GM23338 (cell line): ENCODE measurements around the gene NFILZ. TPM values are rescaled to one million over a fixed set of nuclear protein-coding genes. Genes with fewer than 3 reads are reported as not detected.

Source experiments
- ATAC-seq: fragments of 200-7000 bp; cut with Tn5 transposase; 3 replicates; pipeline ENCODE4 v1.9.1; 2020
- DNase-seq: peaks from one replicate; pipeline ENCODE4 v3.0.0-alpha.2; 2015; ENCODE audit warnings: low spot score
- H2AFZ ChIP-seq: fragments of 200-600 bp; sonication (generic); 2 replicates; pipeline ENCODE4 v1.8.0; 2016; ENCODE audit warnings: antibody characterized with exemption, mild to moderate bottlenecking, moderate library complexity
- H3F3A ChIP-seq: fragments of 200-600 bp; sonication (generic); replicated peaks from 2 replicates; pipeline ENCODE4 v1.8.0; 2017; ENCODE audit warnings: antibody characterized with exemption, mixed run types, low read depth
- H3K27ac ChIP-seq: fragments of 200-600 bp; sonication (generic); 2 replicates; pipeline ENCODE4 v1.6.1; 2016; ENCODE audit warnings: low read depth
- H3K27me3 ChIP-seq: fragments of 200-600 bp; sonication (generic); 2 replicates; pipeline ENCODE4 v1.8.0; 2016; ENCODE audit warnings: mild to moderate bottlenecking, mixed run types, moderate library complexity; ENCODE audit not compliant: insufficient read depth
- H3K36me3 ChIP-seq: fragments of 200-600 bp; sonication (generic); 2 replicates; pipeline ENCODE4 v1.8.0; 2016; ENCODE audit warnings: mild to moderate bottlenecking; ENCODE audit not compliant: insufficient read depth
- H3K4me1 ChIP-seq: fragments of 200-600 bp; sonication (generic); 2 replicates; pipeline ENCODE4 v1.8.0; 2016; ENCODE audit warnings: mild to moderate bottlenecking, moderate library complexity; ENCODE audit not compliant: insufficient read depth
- H3K4me2 ChIP-seq: fragments of 200-600 bp; sonication (generic); 2 replicates; pipeline ENCODE4 v1.7.1; 2017; ENCODE audit warnings: mixed run types
- H3K4me3 ChIP-seq: fragments of 200-600 bp; sonication (generic); 2 replicates; pipeline ENCODE4 v1.6.1; 2016; ENCODE audit warnings: mixed run types
- H3K79me2 ChIP-seq: fragments of 200-600 bp; sonication (generic); replicated peaks from 2 replicates; pipeline ENCODE4 v1.8.0; 2017; ENCODE audit warnings: mild to moderate bottlenecking; ENCODE audit not compliant: insufficient read depth
- H3K9me2 ChIP-seq: fragments of 200-600 bp; sonication (generic); 2 replicates; pipeline ENCODE4 v1.8.0; 2017; ENCODE audit not compliant: insufficient read depth
- H4K20me1 ChIP-seq: fragments of 200-600 bp; sonication (generic); replicated peaks from 2 replicates; pipeline ENCODE4 v1.8.0; 2017; ENCODE audit warnings: mild to moderate bottlenecking; ENCODE audit not compliant: insufficient read depth
- H3K27ac Mint-ChIP-seq: 2 replicates; pipeline ENCODE4 v1.8.0; 2020; ENCODE audit warnings: inconsistent platforms, mild to moderate bottlenecking, moderate library complexity, mixed read lengths
- H3K27me3 Mint-ChIP-seq: 3 replicates; pipeline ENCODE4 v1.8.0; 2022; ENCODE audit warnings: low read depth, mild to moderate bottlenecking, moderate library complexity, mixed read lengths, inconsistent platforms; ENCODE audit not compliant: insufficient read depth, poor library complexity
- H3K36me3 Mint-ChIP-seq: 3 replicates; pipeline ENCODE4 v1.8.0; 2021; ENCODE audit warnings: low read depth, mild to moderate bottlenecking, inconsistent platforms, moderate library complexity, mixed read lengths
- H3K4me1 Mint-ChIP-seq: 3 replicates; pipeline ENCODE4 v1.8.0; 2020; ENCODE audit warnings: mild to moderate bottlenecking, inconsistent platforms, mixed read lengths
- H3K4me3 Mint-ChIP-seq: 3 replicates; pipeline ENCODE4 v1.8.0; 2021; ENCODE audit warnings: moderate library complexity, mild to moderate bottlenecking, inconsistent platforms, mixed read lengths
- H3K9me3 Mint-ChIP-seq: 3 replicates; pipeline ENCODE4 v1.8.0; 2020; ENCODE audit warnings: moderate library complexity, mild to moderate bottlenecking, inconsistent platforms, mixed read lengths
- CREB1 ChIP-seq: fragments of 250-450 bp; sonication (Bioruptor Pico); IDR thresholded peaks from 2 replicates; pipeline ENCODE4 v1.5.0; 2020; ENCODE audit warnings: low read depth, mild to moderate bottlenecking, moderate library complexity
- EZH2phosphoT487 ChIP-seq: fragments of 200-600 bp; sonication (generic); IDR thresholded peaks from one replicate; pipeline ENCODE4 v1.8.1; 2018; ENCODE audit warnings: antibody characterized with exemption; ENCODE audit not compliant: unreplicated experiment
- JUNB ChIP-seq: IDR thresholded peaks from one replicate; pipeline ENCODE4 v1.6.1; 2016; ENCODE audit warnings: antibody characterized with exemption; ENCODE audit not compliant: unreplicated experiment
- NANOG ChIP-seq: IDR thresholded peaks from 2 replicates; pipeline ENCODE4 v1.6.1; 2016; ENCODE audit warnings: antibody characterized with exemption, borderline replicate concordance
- POLR2AphosphoS5 ChIP-seq: IDR thresholded peaks from 2 replicates; pipeline ENCODE4 v1.6.1; 2016; ENCODE audit warnings: antibody characterized with exemption, low read depth
- STAT1 ChIP-seq: IDR thresholded peaks from one replicate; pipeline ENCODE4 v1.6.1; 2016; ENCODE audit warnings: antibody characterized with exemption; ENCODE audit not compliant: unreplicated experiment
- ZNF114 ChIP-seq: fragments of 250-450 bp; sonication (Bioruptor Pico); IDR thresholded peaks from 2 replicates; pipeline ENCODE4 v1.5.0; 2020; ENCODE audit warnings: mild to moderate bottlenecking, moderate library complexity
- ZNF331 ChIP-seq: fragments of 250-450 bp; sonication (Bioruptor Pico); IDR thresholded peaks from 2 replicates; pipeline ENCODE4 v1.5.0; 2020; ENCODE audit warnings: low read depth, mild to moderate bottlenecking, moderate library complexity
- polyA plus RNA-seq: library from polyadenylated mRNA; unstranded; fragments of >200 nt; fragmentation: Nextera tagmentation; extraction: Ambion mirVana; gene quantifications from 2 replicates; pipeline ENCODE4 v1.2.1, GENCODE V29; 2016
- total RNA-seq: library from RNA; depleted of rRNA; stranded (reverse); fragments of >200 nt; shearing (Covaris generic); gene quantifications from 2 replicates; pipeline ENCODE4 v1.2.3, GENCODE V29; 2014
- TF ChIP-seq, protein P1 (sequence below): IDR thresholded peaks from 2 replicates; pipeline ENCODE4 v1.6.1; 2016; ENCODE audit warnings: antibody characterized with exemption
- TF ChIP-seq, protein P2 (sequence below): fragments of 250-450 bp; sonication (Bioruptor Pico); IDR thresholded peaks from 2 replicates; pipeline ENCODE4 v1.5.0; 2020; ENCODE audit warnings: mild to moderate bottlenecking, moderate library complexity

NFILZ gene
- total and polyA plus RNA-seq, 2 experiments from 2014 or later, result not detected

- H3K36me3 Mint-ChIP-seq, result no peaks in the 10 kb centered on the region
- H3K27ac ChIP-seq, result no peak overlapping the region
- no peaks in the 10 kb centered on the region for H3K27me3 ChIP-seq
- H3K36me3 ChIP-seq, result no peaks in the 10 kb centered on the region
- H3K4me2 ChIP-seq, result no peak overlapping the region
- H2AFZ ChIP-seq, result no peak overlapping the region
- H3K4me3 Mint-ChIP-seq, result no peak overlapping the region
- H3K4me1 ChIP-seq, result peaks cover 11% of the 10 kb centered on the region; the same call in 1 of the 2 replicates
- H3K9me2 ChIP-seq, result no peaks in the 10 kb centered on the region
- peaks cover 38% of the 10 kb centered on the region for H3K9me3 Mint-ChIP-seq
- peaks cover 11% of the 10 kb centered on the region for H3K27me3 Mint-ChIP-seq
- DNase-seq (no peak), ATAC-seq (no peak)
- H3F3A ChIP-seq, result no peaks in the 10 kb centered on the region
- H3K4me1 Mint-ChIP-seq, result peaks cover 4% of the 10 kb centered on the region; the same call in 2 of the 3 replicates
- H3K79me2 ChIP-seq, result no peaks in the 10 kb centered on the region
- no peak for TF ChIP-seq ZNF114 (CRISPR knock-in tag)
- TF ChIP-seq JUNB, result no peak
- TF ChIP-seq CREB1, result no peak
- no peak for TF ChIP-seq EZH2phosphoT487
- TF ChIP-seq ZNF331, result no peak
- no peak for TF ChIP-seq STAT1
- TF ChIP-seq POLR2AphosphoS5, result no peak
- TF ChIP-seq, protein P1, sequence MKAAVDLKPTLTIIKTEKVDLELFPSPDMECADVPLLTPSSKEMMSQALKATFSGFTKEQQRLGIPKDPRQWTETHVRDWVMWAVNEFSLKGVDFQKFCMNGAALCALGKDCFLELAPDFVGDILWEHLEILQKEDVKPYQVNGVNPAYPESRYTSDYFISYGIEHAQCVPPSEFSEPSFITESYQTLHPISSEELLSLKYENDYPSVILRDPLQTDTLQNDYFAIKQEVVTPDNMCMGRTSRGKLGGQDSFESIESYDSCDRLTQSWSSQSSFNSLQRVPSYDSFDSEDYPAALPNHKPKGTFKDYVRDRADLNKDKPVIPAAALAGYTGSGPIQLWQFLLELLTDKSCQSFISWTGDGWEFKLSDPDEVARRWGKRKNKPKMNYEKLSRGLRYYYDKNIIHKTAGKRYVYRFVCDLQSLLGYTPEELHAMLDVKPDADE, result no peak
- TF ChIP-seq NANOG, result no peak
- TF ChIP-seq, protein P2, sequence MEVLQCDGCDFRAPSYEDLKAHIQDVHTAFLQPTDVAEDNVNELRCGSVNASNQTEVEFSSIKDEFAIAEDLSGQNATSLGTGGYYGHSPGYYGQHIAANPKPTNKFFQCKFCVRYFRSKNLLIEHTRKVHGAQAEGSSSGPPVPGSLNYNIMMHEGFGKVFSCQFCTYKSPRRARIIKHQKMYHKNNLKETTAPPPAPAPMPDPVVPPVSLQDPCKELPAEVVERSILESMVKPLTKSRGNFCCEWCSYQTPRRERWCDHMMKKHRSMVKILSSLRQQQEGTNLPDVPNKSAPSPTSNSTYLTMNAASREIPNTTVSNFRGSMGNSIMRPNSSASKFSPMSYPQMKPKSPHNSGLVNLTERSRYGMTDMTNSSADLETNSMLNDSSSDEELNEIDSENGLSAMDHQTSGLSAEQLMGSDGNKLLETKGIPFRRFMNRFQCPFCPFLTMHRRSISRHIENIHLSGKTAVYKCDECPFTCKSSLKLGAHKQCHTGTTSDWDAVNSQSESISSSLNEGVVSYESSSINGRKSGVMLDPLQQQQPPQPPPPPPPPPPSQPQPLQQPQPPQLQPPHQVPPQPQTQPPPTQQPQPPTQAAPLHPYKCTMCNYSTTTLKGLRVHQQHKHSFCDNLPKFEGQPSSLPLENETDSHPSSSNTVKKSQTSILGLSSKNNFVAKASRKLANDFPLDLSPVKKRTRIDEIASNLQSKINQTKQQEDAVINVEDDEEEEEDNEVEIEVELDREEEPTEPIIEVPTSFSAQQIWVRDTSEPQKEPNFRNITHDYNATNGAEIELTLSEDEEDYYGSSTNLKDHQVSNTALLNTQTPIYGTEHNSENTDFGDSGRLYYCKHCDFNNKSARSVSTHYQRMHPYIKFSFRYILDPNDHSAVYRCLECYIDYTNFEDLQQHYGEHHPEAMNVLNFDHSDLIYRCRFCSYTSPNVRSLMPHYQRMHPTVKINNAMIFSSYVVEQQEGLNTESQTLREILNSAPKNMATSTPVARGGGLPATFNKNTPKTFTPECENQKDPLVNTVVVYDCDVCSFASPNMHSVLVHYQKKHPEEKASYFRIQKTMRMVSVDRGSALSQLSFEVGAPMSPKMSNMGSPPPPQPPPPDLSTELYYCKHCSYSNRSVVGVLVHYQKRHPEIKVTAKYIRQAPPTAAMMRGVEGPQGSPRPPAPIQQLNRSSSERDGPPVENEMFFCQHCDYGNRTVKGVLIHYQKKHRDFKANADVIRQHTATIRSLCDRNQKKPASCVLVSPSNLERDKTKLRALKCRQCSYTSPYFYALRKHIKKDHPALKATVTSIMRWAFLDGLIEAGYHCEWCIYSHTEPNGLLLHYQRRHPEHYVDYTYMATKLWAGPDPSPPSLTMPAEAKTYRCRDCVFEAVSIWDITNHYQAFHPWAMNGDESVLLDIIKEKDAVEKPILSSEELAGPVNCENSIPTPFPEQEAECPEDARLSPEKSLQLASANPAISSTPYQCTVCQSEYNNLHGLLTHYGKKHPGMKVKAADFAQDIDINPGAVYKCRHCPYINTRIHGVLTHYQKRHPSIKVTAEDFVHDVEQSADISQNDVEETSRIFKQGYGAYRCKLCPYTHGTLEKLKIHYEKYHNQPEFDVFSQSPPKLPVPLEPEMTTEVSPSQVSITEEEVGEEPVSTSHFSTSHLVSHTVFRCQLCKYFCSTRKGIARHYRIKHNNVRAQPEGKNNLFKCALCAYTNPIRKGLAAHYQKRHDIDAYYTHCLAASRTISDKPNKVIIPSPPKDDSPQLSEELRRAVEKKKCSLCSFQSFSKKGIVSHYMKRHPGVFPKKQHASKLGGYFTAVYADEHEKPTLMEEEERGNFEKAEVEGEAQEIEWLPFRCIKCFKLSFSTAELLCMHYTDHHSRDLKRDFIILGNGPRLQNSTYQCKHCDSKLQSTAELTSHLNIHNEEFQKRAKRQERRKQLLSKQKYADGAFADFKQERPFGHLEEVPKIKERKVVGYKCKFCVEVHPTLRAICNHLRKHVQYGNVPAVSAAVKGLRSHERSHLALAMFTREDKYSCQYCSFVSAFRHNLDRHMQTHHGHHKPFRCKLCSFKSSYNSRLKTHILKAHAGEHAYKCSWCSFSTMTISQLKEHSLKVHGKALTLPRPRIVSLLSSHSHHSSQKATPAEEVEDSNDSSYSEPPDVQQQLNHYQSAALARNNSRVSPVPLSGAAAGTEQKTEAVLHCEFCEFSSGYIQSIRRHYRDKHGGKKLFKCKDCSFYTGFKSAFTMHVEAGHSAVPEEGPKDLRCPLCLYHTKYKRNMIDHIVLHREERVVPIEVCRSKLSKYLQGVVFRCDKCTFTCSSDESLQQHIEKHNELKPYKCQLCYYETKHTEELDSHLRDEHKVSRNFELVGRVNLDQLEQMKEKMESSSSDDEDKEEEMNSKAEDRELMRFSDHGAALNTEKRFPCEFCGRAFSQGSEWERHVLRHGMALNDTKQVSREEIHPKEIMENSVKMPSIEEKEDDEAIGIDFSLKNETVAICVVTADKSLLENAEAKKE (CRISPR knock-in tag), result no peak
- no peak overlapping the region for H3K27ac Mint-ChIP-seq
- no peaks in the 10 kb centered on the region for H4K20me1 ChIP-seq
- H3K4me3 ChIP-seq, result no peak overlapping the region
These were observed 1.2 kb upstream of the NFILZ start for GRCh38 chr19:8629184-8629583.
